AG10803 (cell line): Measurements from ENCODE around the gene KRT81.

ENCODE experiments used
- DNase-seq: peaks from one replicate; pipeline ENCODE4 v3.0.0; 2010; ENCODE audit warnings: low read depth
- H3K4me3 ChIP-seq: 2 replicates; pipeline ENCODE4 v1.5.1; 2011; ENCODE audit warnings: mild to moderate bottlenecking, low read length, control low read depth
- CTCF ChIP-seq: conservative IDR thresholded peaks from 2 replicates; pipeline ENCODE4 v1.5.1; 2011; ENCODE audit warnings: mild to moderate bottlenecking, low read length, control low read depth, inconsistent platforms

Gene KRT81

GRCh38 chr12:52285172-52285745 is 6.1 kb downstream of the KRT81 start:
- TF ChIP-seq CTCF, result no peak
- peak; percentile 48 for DNase-seq
- H3K4me3 ChIP-seq, result no peak overlapping the region

GRCh38 chr12:52284562-52285171 is 6.7 kb downstream of the KRT81 start:
- DNase-seq, result no peak
- no peak for TF ChIP-seq CTCF
- no peak overlapping the region for H3K4me3 ChIP-seq

DNA sequence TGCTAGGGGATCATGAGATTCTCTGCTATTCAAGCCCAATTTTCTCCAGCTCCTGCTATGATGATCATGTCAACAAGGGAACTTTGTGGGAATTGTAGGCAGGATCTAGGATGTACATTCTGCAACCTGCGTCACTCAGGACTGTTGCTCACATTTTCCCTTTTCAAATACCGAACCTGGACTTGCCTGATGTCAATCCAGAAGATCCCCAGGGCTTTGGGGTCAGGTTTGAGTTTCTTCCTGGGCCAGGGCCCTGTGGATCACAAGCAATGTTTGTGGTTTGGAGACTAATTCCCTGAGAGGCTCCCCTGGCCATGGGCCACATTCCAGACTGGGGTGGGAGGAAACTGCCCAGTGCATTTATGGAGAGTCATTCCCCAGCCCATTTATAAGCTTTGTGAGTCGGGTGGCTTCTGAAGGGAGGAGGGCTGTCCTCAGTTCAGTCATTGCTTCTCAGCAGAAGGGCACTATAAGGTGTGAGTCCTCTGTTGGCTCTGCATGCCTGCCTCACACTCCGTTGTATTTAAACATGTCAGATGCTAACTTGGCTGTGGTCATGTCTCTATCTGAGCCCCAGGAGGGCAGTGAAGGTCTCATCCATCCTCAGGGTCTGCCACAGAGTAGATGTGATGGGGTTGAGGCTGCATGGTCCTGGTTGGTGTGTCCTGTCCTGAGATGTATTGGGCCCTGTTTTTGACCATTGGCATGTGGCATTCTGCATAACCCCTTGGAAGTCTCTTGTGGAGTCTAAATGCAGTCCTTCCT is 10.4 kb downstream of the KRT81 start:
- H3K4me3 ChIP-seq, result no peak overlapping the region
- TF ChIP-seq CTCF, result 0 out of 2 replicates have a peak, but pooled peaks have one; percentile 1
- peak; percentile 99 for DNase-seq

- H3K4me3 ChIP-seq, result no peak overlapping the region
- DNase-seq, result peak; percentile 97
- TF ChIP-seq CTCF, result no peak
These were observed 11.0 kb downstream of the KRT81 start for GRCh38 chr12:52280319-52280795.

DNA sequence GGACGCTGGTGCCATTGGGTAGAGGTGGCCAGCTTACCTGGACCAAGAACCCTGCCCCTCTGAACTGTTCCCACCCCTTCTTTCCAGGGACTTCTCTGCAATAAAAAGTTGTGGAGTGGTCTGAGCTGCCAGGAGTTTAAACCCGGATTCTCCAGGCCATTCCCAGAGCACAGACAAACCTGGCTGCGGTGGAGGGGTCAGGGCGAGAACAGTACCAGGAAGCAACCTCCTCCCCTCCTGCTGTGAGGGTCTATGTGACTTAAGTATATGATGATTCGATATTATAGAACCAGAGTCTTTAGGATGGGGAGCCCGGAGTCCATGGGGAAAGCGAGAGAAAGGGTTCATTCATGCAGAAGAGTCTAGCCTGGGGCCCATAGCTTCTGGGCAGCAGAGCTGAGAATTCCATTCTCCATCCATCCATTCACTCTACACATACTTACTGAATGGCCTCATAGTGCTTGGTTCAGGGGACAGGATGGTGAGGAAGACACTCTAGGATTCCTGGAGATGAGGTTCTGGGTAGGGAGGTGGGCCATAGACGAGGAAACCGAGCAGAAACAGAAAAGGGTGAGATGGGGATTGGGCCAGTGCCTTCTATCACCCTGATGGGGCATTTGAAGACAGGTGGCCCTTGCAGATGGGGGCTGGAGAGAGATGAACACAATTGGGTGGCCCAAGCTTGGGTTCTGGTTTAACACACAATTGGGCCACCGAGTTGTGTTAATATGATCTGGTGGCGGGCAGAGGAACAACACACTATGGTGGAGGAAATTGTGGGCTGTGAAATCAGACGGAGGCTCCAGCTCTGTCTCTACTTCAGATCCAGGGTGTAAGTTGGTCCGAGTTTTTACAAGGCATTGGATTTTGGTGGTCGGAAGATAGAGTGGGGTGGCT is 11.7 kb downstream of the KRT81 start:
- TF ChIP-seq CTCF, result peak; percentile 12; the same call in 1 of the 2 replicates
- H3K4me3 ChIP-seq, result no peak overlapping the region
- DNase-seq, result peak; percentile 53

DNA sequence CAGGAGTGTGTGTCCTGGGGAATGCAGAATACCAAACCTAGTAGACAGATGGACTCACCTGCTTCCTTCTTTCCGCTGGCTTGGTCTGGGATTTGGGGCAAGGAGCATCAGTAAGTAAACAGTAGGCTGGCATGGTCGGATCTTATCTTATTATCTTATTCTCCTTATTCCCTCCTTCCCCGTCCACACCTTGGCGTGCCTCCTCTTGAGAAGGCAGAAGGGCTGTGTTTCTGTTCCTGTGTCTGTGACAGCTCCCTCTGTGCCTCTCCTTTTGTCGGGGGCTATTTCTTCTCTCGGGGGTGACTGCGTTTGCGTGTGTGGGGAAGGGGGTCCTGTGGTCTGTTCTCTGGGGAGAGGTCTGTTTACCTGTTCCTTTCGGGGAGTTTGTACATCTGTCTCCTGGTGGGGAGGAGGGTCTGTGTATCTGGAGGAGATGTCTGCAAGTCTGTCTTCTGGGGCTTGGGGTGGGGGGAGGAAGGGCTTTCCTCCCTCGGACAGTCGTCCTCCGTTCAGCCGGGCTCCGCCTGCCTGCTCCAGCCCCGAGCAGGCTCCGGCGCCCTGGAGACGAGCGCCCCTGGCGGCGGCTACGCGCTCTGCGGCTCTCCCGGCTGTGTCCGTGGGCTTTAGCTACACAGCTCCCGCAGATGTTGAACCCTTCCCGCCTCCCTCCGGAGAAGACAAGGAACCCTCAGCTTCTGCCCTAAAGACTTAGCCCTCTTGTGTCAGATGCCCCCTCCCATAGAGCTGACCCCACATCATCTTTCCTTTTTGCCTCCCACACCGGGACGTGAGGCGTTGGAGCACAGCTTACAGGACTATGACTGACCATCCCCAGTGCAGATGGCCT is 12.5 kb downstream of the KRT81 start:
- peak; percentile 73 for TF ChIP-seq CTCF
- peak; percentile 72 for DNase-seq
- peak overlapping the region; percentile 47 for H3K4me3 ChIP-seq
